ENCODE measurements around the gene HSBP1L1.

DNA sequence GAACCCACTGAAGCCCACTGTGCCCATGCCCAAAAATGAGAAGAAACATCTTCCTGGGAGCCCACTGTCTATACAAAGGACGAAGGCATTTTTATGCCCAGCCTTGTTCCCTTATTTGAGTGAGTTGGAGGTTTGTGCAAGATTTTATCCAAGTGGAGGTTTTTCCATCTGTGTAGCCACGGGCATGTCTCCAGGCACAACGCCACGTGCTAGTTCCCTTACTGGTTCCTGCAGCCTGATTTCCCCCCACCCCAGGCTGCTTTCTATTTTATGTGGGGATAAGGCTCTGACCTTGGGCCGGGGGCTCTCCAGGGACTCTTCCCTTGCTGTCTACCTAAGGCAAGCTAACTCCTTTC is 46.1 kb downstream of the HSBP1L1 start:
- TF ChIP-seq YY1 (IDR thresholded peaks at IDR 0.05; ENCODE audit: insufficient read depth, insufficient read length) (no peak), ZNF274 (IDR thresholded peaks at IDR 0.05; ENCODE audit: low read depth, low read length) (no peak)

Measured in NT2/D1 (cell line).